Measurements from ENCODE around the gene SLC12A9. TPM values are rescaled to one million over a fixed set of nuclear protein-coding genes. Genes with fewer than 3 reads are reported as not detected.

SLC12A9 gene
- total and polyA plus RNA-seq, 2 donors = 7.5 to 48.0 TPM

GRCh38 chr7:100888988-100889750 lies 36.7 kb downstream of the SLC12A9 start, which contains the start of gene UFSP1:
Gene UFSP1, minus strand, starts transcription at chr7:100889715. Its CDS starts 444 bp downstream, at chr7:100889271.
- Histone ChIP-seq H3K4me1 (ENCODE audit: control insufficient read depth in 2 of 2, insufficient read depth in 2 of 2, low read length in 2 of 2) (peaks cover 12 to 44% of the 10 kb centered on the region in 2 donors), H3K27me3 (ENCODE audit: control insufficient read depth in 2 of 2, insufficient read depth in 1 of 2, low read length in 1 of 2) (peaks cover 34 to 45% of the 10 kb centered on the region in 2 donors), H3K27ac (ENCODE audit: low read depth in 1 of 2, low read length in 1 of 2) (peak within 1 kb of the TSS; percentile 53 to 79), H3K36me3 (ENCODE audit: control insufficient read depth in 2 of 2, insufficient read depth in 2 of 2, low read length in 1 of 2) (peaks cover 42 to 47% of the 10 kb centered on the region in 2 donors), H3K9me3 (ENCODE audit: control insufficient read depth in 2 of 2, insufficient read depth in 1 of 2, low read length in 1 of 2) (peaks cover 0 to 10% of the 10 kb centered on the region in 2 donors), H3K4me3 (ENCODE audit: low read length in 2 of 2) (peak within 1 kb of the TSS; percentile 62 to 66)
- peak in 1 of 9 donors; percentile 49 for DNase-seq (ENCODE audit: low read depth in 6 of 9, low spot score in 9 of 9)
- WGBS = 9% methylated on average over 73 of the region's 73 CpGs

DNA sequence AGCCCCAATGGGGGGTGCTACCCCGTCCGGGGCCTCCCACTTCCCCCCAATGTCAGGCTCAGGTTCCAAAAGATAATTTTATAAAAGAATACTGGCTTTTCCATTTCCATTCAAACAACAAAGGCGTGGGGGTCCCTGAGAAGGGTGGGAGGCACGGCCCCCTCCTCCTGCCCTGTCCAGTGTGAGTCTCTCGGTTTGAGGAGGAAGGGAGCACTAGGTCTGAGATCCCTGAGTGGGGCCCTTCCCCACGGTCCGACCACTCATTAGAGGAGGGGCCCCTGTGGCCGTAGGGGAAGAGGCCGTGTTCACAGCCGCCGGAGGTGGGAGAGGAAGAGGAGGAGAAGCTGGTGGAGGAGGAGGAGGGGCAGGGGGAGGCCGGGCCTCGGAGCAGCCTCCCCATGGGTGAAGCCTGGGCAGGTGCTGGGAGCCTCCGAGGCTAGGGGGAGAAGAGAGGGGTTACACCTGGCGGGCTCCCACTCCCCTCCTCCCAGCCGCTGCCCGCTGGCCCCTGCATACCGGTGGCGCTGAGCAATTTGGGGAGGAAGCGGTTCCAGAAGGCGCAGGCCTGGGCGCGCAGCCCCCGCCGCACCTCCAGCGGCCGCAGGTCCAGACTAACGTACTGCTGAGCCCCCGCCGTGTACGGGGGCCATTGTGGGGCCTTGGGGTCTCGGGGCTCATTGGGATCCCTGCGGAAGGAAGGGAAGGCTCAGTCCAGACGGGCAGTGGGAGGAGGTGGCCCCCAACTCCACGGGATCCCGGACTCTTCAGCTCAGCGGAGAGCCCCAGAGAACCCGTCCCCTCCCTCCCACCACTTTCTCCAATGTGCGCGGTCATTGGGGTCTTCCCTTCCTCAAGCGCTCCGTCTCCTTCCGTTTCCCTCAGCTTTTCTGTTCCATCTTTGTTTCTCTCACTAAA lies 38.4 kb downstream of the SLC12A9 start:
- peaks cover 0 to 10% of the 10 kb centered on the region in 2 donors for H3K9me3 ChIP-seq (ENCODE audit: control insufficient read depth in 2 of 2, insufficient read depth in 1 of 2, low read length in 1 of 2)
- H3K36me3 ChIP-seq (ENCODE audit: control insufficient read depth in 2 of 2, insufficient read depth in 2 of 2, low read length in 1 of 2) = peaks cover 25 to 30% of the 10 kb centered on the region in 2 donors
- WGBS = 9% methylated on average over 43 of the region's 43 CpGs
- H3K27ac ChIP-seq (ENCODE audit: low read depth in 1 of 2, low read length in 1 of 2) = peak overlapping the region; percentile 23 to 37
- peaks cover 51 to 61% of the 10 kb centered on the region in 2 donors for H3K27me3 ChIP-seq (ENCODE audit: control insufficient read depth in 2 of 2, insufficient read depth in 1 of 2, low read length in 1 of 2)
- H3K4me3 ChIP-seq (ENCODE audit: low read length in 2 of 2) = peak overlapping the region; percentile 5 to 66
- no peak for DNase-seq (ENCODE audit: low read depth in 6 of 9, low spot score in 9 of 9)
- peaks cover 12 to 49% of the 10 kb centered on the region in 2 donors for H3K4me1 ChIP-seq (ENCODE audit: control insufficient read depth in 2 of 2, insufficient read depth in 2 of 2, low read length in 2 of 2)

DNA sequence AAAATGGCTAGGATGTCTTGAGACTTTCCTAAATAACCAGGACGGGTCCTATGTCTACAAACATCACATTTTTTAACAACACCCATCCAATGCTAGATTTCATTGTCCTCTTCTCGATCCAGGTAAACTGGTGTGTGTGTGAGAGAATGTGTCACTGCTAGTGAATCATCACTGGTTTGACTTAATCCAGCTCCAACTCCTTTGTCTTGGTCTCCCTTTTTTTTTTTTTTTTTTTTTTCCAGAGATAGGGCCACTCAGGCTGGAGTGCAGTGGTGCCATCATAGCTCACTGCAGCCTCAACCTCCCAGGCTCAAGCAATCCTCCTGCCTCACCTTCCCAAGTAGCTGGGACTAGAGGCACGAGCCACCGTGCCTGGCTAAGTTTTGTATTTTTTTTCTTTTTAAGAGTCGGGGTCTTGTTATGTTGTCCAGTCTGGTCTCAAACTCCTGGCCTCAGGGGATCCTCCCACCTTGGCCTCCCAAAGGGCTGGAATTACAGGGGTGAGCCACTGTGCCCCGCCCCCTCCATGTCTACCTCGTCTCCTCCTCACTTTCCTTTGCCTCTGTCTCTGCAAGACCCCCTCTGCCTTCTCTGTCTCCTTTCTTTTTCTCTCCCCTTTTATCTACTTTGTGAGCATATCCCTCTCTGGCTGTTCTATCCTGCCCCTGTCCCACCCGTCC lies 39.2 kb downstream of the SLC12A9 start:
- Histone ChIP-seq H3K27ac (ENCODE audit: low read depth in 1 of 2, low read length in 1 of 2) (no peak overlapping the region), H3K4me3 (ENCODE audit: low read length in 2 of 2) (no peak overlapping the region)
- WGBS = 85% methylated on average over 8 of the region's 8 CpGs

DNA sequence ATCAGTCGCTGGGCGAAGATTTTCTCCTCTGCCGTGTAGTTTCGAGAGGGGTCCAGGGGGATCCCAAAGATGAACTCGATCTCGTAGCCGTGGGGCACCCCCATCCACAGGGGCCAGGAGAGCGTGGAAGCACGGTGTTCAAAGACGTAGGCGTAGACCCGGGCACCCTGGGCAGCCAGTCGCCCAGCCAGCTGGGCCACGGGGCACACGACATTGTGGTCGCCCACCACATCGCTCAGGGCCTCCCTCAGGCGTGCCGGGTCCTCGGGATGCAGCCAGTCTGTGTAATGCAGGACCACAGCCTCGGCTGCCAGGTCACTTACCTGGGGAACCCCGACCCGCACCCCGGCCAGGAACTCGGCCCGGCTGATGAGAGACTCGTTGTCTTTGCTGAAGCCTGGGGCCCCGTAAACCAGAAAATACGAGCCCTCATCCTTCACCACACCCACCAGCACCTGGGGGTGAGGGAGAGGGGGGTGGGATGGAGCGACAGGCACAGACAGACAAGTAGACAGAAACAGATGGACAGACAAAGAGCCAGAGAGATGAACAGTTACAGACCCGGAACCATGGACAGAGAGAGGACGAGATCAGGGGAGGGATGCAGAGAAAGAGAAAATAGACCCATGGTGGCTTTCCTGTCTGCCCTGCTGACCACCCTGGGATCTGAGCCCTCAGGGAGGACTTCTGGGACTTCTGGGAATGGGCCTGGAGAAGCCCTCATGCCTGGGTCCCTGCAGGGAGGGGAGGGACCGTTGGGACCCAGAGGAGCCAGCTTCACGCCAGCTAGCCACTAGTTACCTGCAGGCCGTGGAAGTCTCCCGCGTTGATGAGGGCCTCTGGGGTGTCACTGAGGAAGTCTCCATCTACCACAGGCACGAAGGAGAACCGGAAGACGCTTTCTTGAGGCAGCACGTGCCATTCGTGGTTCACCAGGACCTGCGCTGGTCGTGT lies 40.1 kb downstream of the SLC12A9 start:
- peaks cover 0 to 10% of the 10 kb centered on the region in 2 donors for H3K9me3 ChIP-seq (ENCODE audit: control insufficient read depth in 2 of 2, insufficient read depth in 1 of 2, low read length in 1 of 2)
- no peak for DNase-seq (ENCODE audit: low read depth in 6 of 9, low spot score in 9 of 9)
- WGBS = 91% methylated on average over 44 of the region's 44 CpGs
- no peak overlapping the region for H3K4me3 ChIP-seq (ENCODE audit: low read length in 2 of 2)
- H3K4me1 ChIP-seq (ENCODE audit: control insufficient read depth in 2 of 2, insufficient read depth in 2 of 2, low read length in 2 of 2) = peaks cover 18 to 45% of the 10 kb centered on the region in 2 donors
- peaks cover 7 to 12% of the 10 kb centered on the region in 2 donors for H3K36me3 ChIP-seq (ENCODE audit: control insufficient read depth in 2 of 2, insufficient read depth in 2 of 2, low read length in 1 of 2)
- H3K27me3 ChIP-seq (ENCODE audit: control insufficient read depth in 2 of 2, insufficient read depth in 1 of 2, low read length in 1 of 2) = peaks cover 68 to 77% of the 10 kb centered on the region in 2 donors
- no peak overlapping the region for H3K27ac ChIP-seq (ENCODE audit: low read depth in 1 of 2, low read length in 1 of 2)

More for the DNA sequence above, 39.2 kb downstream of the SLC12A9 start:
- peaks cover 12 to 54% of the 10 kb centered on the region in 2 donors for H3K4me1 ChIP-seq (ENCODE audit: control insufficient read depth in 2 of 2, insufficient read depth in 2 of 2, low read length in 2 of 2)
- DNase-seq (ENCODE audit: low read depth in 6 of 9, low spot score in 9 of 9) = no peak
- H3K27me3 ChIP-seq (ENCODE audit: control insufficient read depth in 2 of 2, insufficient read depth in 1 of 2, low read length in 1 of 2) = peaks cover 59 to 69% of the 10 kb centered on the region in 2 donors
- peaks cover 0 to 16% of the 10 kb centered on the region in 2 donors for H3K9me3 ChIP-seq (ENCODE audit: control insufficient read depth in 2 of 2, insufficient read depth in 1 of 2, low read length in 1 of 2)
- H3K36me3 ChIP-seq (ENCODE audit: control insufficient read depth in 2 of 2, insufficient read depth in 2 of 2, low read length in 1 of 2) = peaks cover 17 to 22% of the 10 kb centered on the region in 2 donors

- peaks cover 0 to 5% of the 10 kb centered on the region in 2 donors for H3K36me3 ChIP-seq (ENCODE audit: control insufficient read depth in 2 of 2, insufficient read depth in 2 of 2, low read length in 1 of 2)
- no peak for DNase-seq (ENCODE audit: low read depth in 6 of 9, low spot score in 9 of 9)
- H3K27ac ChIP-seq (ENCODE audit: low read depth in 1 of 2, low read length in 1 of 2) = no peak overlapping the region
- peaks cover 18 to 37% of the 10 kb centered on the region in 2 donors for H3K4me1 ChIP-seq (ENCODE audit: control insufficient read depth in 2 of 2, insufficient read depth in 2 of 2, low read length in 2 of 2)
- no peak overlapping the region for H3K4me3 ChIP-seq (ENCODE audit: low read length in 2 of 2)
- 96% methylated on average over 32 of the region's 32 CpGs for WGBS
- peaks cover 72 to 85% of the 10 kb centered on the region in 2 donors for H3K27me3 ChIP-seq (ENCODE audit: control insufficient read depth in 2 of 2, insufficient read depth in 1 of 2, low read length in 1 of 2)
- H3K9me3 ChIP-seq (ENCODE audit: control insufficient read depth in 2 of 2, insufficient read depth in 1 of 2, low read length in 1 of 2) = peaks cover 0 to 10% of the 10 kb centered on the region in 2 donors
Observed at GRCh38 chr7:100893318-100893895, 40.9 kb downstream of the SLC12A9 start.

DNA sequence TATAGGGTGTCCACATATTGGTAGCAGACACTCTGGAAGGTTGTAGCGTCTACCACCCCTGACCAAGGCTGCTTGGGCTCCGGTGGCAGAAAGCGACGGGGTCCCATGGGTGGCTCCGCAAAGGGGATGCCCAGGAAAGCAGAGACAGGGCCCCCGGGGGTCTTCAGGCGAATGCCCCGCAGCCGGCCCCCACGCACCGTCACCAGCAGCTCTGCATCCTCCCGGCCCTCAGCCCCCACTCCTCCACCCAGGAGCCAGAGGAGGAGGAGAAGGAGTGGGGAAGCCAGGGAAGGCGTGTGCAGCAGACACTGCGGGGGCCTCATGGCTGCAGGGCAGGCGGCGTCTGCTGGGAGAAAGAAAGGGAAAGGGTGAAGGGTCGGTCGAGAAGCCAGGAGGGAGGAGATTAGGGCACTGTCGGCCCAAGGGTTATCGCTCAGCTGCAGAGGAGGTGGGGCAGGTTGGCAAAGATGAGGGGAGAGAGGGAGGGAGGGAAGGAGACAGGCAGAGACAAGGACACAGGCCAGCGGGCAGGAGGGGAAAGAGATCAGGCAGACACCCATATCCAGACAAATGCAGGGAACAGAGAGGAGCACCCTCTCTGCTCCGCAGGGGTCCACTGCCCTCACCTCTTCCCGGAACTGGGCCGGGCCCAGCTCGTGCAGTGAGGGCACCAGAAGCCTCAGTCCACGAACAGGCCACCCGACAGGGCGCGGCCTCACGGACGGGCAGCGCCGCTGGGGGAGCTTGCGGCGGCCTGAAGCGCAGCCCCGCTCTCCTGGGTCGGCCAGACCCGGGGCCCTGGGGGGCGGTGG lies 41.6 kb downstream of the SLC12A9 start:
- WGBS = 57% methylated on average over 40 of the region's 40 CpGs
- DNase-seq (ENCODE audit: low read depth in 6 of 9, low spot score in 9 of 9) = no peak
- Histone ChIP-seq H3K27ac (ENCODE audit: low read depth in 1 of 2, low read length in 1 of 2) (peak overlapping the region in 1 of 2 donors; percentile 18), H3K36me3 (ENCODE audit: control insufficient read depth in 2 of 2, insufficient read depth in 2 of 2, low read length in 1 of 2) (no peaks in the 10 kb centered on the region), H3K9me3 (ENCODE audit: control insufficient read depth in 2 of 2, insufficient read depth in 1 of 2, low read length in 1 of 2) (peaks cover 0 to 10% of the 10 kb centered on the region in 2 donors), H3K27me3 (ENCODE audit: control insufficient read depth in 2 of 2, insufficient read depth in 1 of 2, low read length in 1 of 2) (peaks cover 72 to 89% of the 10 kb centered on the region in 2 donors), H3K4me3 (ENCODE audit: low read length in 2 of 2) (peak overlapping the region in 1 of 2 donors; percentile 22), H3K4me1 (ENCODE audit: control insufficient read depth in 2 of 2, insufficient read depth in 2 of 2, low read length in 2 of 2) (peaks cover 17 to 30% of the 10 kb centered on the region in 2 donors)

All from thymus (tissue), 11 donors.